Omental fat pad (tissue), 4 donors: Measurements from ENCODE around the gene BRPF3. TPM values are rescaled to one million over a fixed set of nuclear protein-coding genes. Genes with fewer than 3 reads are reported as not detected.

Experiments
- ATAC-seq: fragments of 150-250 bp; one replicate; pipeline ENCODE4 v1.9.1; 2016; ENCODE audit warnings: mild to moderate bottlenecking, moderate library complexity; ENCODE audit not compliant: low FRiP score
- DNase-seq: peaks from one replicate; pipeline ENCODE4 v3.0.0-alpha.2; 2019; ENCODE audit warnings: low spot score
- total RNA-seq, 4 donors: library from RNA; depleted of rRNA; stranded (reverse); fragments of >200 nt; gene quantifications; one replicate each; pipeline ENCODE4 v1.1.0, GENCODE V29; 2016
- TF ChIP-seq, protein P1 (sequence below), 3 donors: fragments of 450-650 bp; IDR thresholded peaks; one replicate each; pipeline ENCODE4 v1.5.1; 2016 to 2017; ENCODE audit warnings: antibody characterized with exemption in 3 of 3, mild to moderate bottlenecking in 3 of 3, moderate library complexity in 2 of 3

Gene BRPF3
- total RNA-seq, 4 donors from 2014 or later, result 15.8 to 32.1 (median 24.1) TPM

DNA sequence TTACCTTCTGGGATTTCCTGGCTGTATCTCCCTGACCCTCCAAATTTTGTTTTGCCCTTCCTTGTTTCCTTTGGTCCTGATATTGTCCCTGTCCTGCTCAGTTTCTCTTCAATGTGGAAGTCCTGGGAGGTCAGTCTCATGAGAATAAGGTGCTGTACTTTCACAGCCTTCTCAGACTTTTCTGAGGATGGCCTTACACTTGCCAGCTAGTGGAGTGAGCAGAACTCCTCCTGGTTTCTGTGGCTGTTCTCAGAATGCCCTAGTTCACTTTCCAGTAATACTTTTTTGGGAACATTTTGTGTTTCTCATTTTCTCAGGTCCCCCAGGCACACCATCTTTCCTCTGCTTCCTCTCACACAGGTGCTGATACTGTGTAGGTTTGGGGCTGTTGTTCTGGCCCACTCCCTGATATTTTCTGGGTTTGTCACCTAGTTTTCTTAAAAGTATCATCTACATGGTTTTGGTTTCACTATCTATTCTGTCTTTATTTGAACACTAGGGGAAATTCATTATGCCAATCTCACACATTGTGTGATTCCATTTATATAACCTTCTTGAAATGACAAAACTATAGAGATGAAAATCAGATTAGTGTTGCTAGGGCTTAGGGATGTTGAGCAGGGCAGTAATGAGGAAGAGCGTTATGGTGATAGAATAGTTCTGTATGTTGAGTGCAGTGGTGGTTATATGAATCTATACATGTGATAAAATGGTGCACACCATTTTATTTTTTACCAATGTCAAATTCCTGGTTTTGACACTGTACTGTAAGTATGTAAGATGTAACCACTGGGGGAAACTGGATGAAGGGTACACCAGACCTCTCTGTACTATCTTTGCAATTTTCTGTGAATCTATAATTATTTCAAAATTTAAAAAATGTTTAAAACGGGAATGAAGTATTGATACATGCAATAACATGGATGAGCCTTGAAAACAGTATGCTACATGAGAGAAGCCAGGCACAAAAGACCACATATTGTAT is 27.2 kb upstream of the BRPF3 start:
- ATAC-seq, result no peak
- TF ChIP-seq, protein P1, sequence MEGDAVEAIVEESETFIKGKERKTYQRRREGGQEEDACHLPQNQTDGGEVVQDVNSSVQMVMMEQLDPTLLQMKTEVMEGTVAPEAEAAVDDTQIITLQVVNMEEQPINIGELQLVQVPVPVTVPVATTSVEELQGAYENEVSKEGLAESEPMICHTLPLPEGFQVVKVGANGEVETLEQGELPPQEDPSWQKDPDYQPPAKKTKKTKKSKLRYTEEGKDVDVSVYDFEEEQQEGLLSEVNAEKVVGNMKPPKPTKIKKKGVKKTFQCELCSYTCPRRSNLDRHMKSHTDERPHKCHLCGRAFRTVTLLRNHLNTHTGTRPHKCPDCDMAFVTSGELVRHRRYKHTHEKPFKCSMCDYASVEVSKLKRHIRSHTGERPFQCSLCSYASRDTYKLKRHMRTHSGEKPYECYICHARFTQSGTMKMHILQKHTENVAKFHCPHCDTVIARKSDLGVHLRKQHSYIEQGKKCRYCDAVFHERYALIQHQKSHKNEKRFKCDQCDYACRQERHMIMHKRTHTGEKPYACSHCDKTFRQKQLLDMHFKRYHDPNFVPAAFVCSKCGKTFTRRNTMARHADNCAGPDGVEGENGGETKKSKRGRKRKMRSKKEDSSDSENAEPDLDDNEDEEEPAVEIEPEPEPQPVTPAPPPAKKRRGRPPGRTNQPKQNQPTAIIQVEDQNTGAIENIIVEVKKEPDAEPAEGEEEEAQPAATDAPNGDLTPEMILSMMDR (IDR thresholded peaks at IDR 0.05), result no peak
- no peak for DNase-seq

DNA sequence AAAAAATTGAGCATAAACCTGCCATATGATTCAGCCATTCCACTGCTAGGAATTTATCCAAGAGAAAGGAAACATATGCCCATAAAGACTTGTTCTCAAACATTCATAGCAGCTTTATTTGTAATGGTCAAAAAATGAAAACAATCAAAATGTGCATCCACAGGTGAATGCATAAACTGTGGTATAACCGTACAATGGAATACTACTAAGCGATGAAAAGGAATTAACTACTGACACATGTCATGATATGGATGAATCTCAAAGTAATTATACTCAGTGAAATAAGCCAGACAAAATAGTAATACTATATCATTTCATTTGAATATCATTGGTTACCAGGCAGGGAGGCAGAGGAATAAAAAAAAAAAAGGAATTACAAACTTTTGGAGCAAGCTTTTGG is 25.8 kb upstream of the BRPF3 start:
- no peak for ATAC-seq

GRCh38 chr6:36171573-36171972 is 25.0 kb upstream of the BRPF3 start:
- DNase-seq (no peak), ATAC-seq (no peak)
- TF ChIP-seq, protein P1 (IDR thresholded peaks at IDR 0.05), result no peak

More for the DNA sequence above, 25.8 kb upstream of the BRPF3 start:
- DNase-seq, result no peak
- TF ChIP-seq, protein P1 (IDR thresholded peaks at IDR 0.05), result no peak

GRCh38 chr6:36177166-36177565 is 19.4 kb upstream of the BRPF3 start:
- DNase-seq (no peak), ATAC-seq (no peak)
- TF ChIP-seq, protein P1 (IDR thresholded peaks at IDR 0.05), result no peak

GRCh38 chr6:36178544-36178943 is 18.0 kb upstream of the BRPF3 start:
- ATAC-seq (no peak), DNase-seq (no peak)
- TF ChIP-seq, protein P1 (IDR thresholded peaks at IDR 0.05), result no peak

DNA sequence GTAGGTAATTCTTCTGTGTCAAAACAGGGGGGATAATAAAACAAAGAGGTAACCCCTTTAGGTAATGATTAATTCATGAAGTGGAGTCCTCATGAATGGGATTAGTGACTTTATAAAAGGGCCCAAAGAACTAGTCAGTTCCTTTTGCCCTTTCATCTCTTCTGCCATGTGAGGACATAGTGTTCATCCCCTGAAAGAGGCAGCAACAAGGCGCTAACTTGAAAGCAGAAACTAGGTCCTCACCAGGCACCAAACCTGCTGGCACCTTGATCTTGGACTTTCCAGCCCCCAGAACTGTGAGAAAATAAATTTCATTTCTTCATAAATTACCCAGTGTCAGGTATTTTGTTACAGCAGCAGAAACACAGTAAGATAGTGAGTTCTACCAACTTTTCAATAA is 16.4 kb upstream of the BRPF3 start:
- TF ChIP-seq, protein P1 (IDR thresholded peaks at IDR 0.05), result no peak
- no peak for DNase-seq
- ATAC-seq, result no peak

DNA sequence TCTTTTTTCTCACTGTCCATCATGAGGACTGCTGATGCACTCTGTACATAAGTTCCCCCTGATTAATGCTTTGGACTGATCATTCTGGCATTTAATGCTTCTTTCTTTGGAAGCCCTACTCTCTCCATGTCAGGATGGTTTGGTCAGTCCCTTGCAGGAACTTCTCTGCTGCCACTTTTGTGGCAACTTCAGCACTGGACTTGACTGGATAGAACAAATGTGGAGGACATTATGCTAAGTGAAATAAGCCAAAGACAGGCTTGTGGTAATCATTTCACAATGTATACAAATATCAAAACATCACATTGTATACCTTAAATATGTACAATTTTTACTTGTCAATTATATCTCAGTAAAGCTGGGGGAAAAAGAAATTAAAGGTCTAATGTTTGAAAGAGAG is 12.2 kb upstream of the BRPF3 start:
- ATAC-seq, result no peak
- TF ChIP-seq, protein P1 (IDR thresholded peaks at IDR 0.05), result no peak
- DNase-seq, result no peak
